ENCODE measurements around the gene DTL.

The DTL gene

GRCh38 chr1:212089560-212090163 is 54.1 kb downstream of the DTL start:
- DNase-seq (ENCODE audit: low read depth, low spot score), result no peak

- DNase-seq (ENCODE audit: low read depth, low spot score), result no peak
Observed at GRCh38 chr1:212091438-212092121, 56.0 kb downstream of the DTL start.

- no peak for DNase-seq (ENCODE audit: low read depth, low spot score)
Observed at GRCh38 chr1:212097360-212097759, 61.8 kb downstream of the DTL start.

GRCh38 chr1:212098310-212098709 is 62.8 kb downstream of the DTL start:
- no peak for DNase-seq (ENCODE audit: low read depth, low spot score)

GRCh38 chr1:212098771-212099170 is 63.2 kb downstream of the DTL start:
- DNase-seq (ENCODE audit: low read depth, low spot score), result peak; percentile 20

GRCh38 chr1:212101251-212101650 is 65.7 kb downstream of the DTL start:
- no peak for DNase-seq (ENCODE audit: low read depth, low spot score)

GRCh38 chr1:212101735-212102134 is 66.2 kb downstream of the DTL start:
- DNase-seq (ENCODE audit: low read depth, low spot score), result no peak

GRCh38 chr1:212104586-212105325 is 69.2 kb downstream of the DTL start:
- no peak for DNase-seq (ENCODE audit: low read depth, low spot score)

GRCh38 chr1:212106286-212106792 is 70.8 kb downstream of the DTL start:
- no peak for DNase-seq (ENCODE audit: low read depth, low spot score)

- no peak for DNase-seq (ENCODE audit: low read depth, low spot score)
Observed at GRCh38 chr1:212107481-212107880, 71.9 kb downstream of the DTL start.

GRCh38 chr1:212108187-212108586 is 72.6 kb downstream of the DTL start:
- no peak for DNase-seq (ENCODE audit: low read depth, low spot score)

GRCh38 chr1:212108981-212109380 is 73.4 kb downstream of the DTL start:
- DNase-seq (ENCODE audit: low read depth, low spot score), result no peak

GRCh38 chr1:212109728-212110127 is 74.2 kb downstream of the DTL start:
- no peak for DNase-seq (ENCODE audit: low read depth, low spot score)

- DNase-seq (ENCODE audit: low read depth, low spot score), result peak; percentile 79
Observed at GRCh38 chr1:212110617-212111016, 75.1 kb downstream of the DTL start.

- DNase-seq (ENCODE audit: low read depth, low spot score), result no peak
Observed at GRCh38 chr1:212111536-212111935, 76.0 kb downstream of the DTL start.

- DNase-seq (ENCODE audit: low read depth, low spot score), result no peak
Observed at GRCh38 chr1:212113706-212114105, 78.2 kb downstream of the DTL start.

- DNase-seq (ENCODE audit: low read depth, low spot score), result no peak
Observed at GRCh38 chr1:212118167-212118871, 82.8 kb downstream of the DTL start.

- no peak for DNase-seq (ENCODE audit: low read depth, low spot score)
Observed at GRCh38 chr1:212118872-212119260, 83.3 kb downstream of the DTL start.

GRCh38 chr1:212119397-212119837 is 83.9 kb downstream of the DTL start:
- no peak for DNase-seq (ENCODE audit: low read depth, low spot score)

- DNase-seq (ENCODE audit: low read depth, low spot score), result no peak
Observed at GRCh38 chr1:212119863-212120262, 84.3 kb downstream of the DTL start.

- DNase-seq (ENCODE audit: low read depth, low spot score), result no peak
Observed at GRCh38 chr1:212121779-212122178, 86.2 kb downstream of the DTL start.

All from brain pericyte (primary cell).